ENCODE data around the gene GYG2. TPM values are rescaled to one million over a fixed set of nuclear protein-coding genes. Genes with fewer than 3 reads are reported as not detected.
A peak's percentile ranks its signal among the peaks of the same experiment; 100 is the strongest.

Gene GYG2
- total and polyA plus RNA-seq, 2 of the 8 experiments (the other 6 are each of a cell fraction or from before 2014, with no cell fraction given), result 52.8 to 65.3 TPM

DNA sequence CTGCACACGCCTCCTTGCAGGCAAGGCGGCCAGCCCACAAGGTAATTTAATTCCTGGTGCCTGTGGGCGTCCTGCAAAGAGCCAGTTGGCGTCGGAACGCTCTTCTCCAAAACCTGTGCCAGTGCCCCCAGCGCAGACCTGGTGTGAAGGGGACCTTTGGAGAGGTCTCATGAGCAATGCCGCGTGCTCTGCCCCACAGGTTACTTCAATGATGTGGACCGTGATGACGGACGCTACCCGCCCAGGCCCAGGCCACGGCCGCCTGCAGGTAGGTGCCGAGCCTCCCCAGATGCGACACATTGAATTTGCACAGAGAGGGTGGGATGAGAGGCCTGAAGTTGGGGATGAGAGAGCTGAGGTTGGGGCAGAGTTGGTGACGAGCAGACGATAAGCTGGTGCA, 34.4 kb upstream of the GYG2 start:
- H3K4ac ChIP-seq (replicated peaks; ENCODE audit: insufficient read length, low read depth, low read length), result no peak overlapping the region
- peak overlapping the region; percentile 22 for H2BK120ac ChIP-seq (replicated peaks; ENCODE audit: low read depth, low read length)
- H2AK5ac ChIP-seq (ENCODE audit: low read depth, low read length), result no peak overlapping the region
- no peak overlapping the region for H3K56ac ChIP-seq (replicated peaks; ENCODE audit: insufficient read length, low read depth, low read length)
- H3K23ac ChIP-seq (ENCODE audit: insufficient read length), result no peak overlapping the region
- H2AFZ ChIP-seq (ENCODE audit: low read length), result no peak overlapping the region
- ChIA-PET POLR2A (ENCODE audit: partially characterized antibody) (no interaction called here), CTCF (ENCODE audit: partially characterized antibody) (no interaction called here)
- H3K23me2 ChIP-seq (ENCODE audit: low read depth, low read length), result no peaks in the 10 kb centered on the region
- H2BK15ac ChIP-seq (ENCODE audit: low read length), result no peak overlapping the region
- H2BK20ac ChIP-seq (ENCODE audit: low read length), result peak overlapping the region; percentile 48; the same call in 1 of the 2 replicates
- H3K9me3 ChIP-seq (ENCODE audit: insufficient read depth in 2 of 2, low read depth in 1 of 2, low read length in 1 of 2), result no peaks in the 10 kb centered on the region
- H2BK5ac ChIP-seq (ENCODE audit: low read depth, low read length), result no peak overlapping the region; the same call in 1 of the 2 replicates
- FAIRE-seq, result no peak
- H3K14ac ChIP-seq (ENCODE audit: insufficient read length), result no peak overlapping the region
- no peak overlapping the region for H4K5ac ChIP-seq (ENCODE audit: insufficient read length, low read depth, low read length)
- no peaks in the 10 kb centered on the region for H3K79me2 ChIP-seq (ENCODE audit: control insufficient read depth in 1 of 2, insufficient read depth in 2 of 2, low read length in 2 of 2)
- no peaks in the 10 kb centered on the region for H3K27me3 ChIP-seq (replicated peaks in 1 of 4; ENCODE audit: control insufficient read depth in 3 of 4, extremely low read depth in 1 of 4, insufficient read depth in 3 of 4, low read length in 3 of 4)
- no peaks in the 10 kb centered on the region for H3K36me3 ChIP-seq (ENCODE audit: control insufficient read depth in 2 of 4, insufficient read depth in 4 of 4, low read length in 3 of 4)
- TF ChIP-seq CTCF (IDR thresholded peaks at IDR 0.05; ENCODE audit: control extremely low read depth in 1 of 3, insufficient read depth in 1 of 3, low read depth in 1 of 3, low read length in 3 of 3), result no peak
- TF ChIP-seq CHD1 (IDR thresholded peaks at IDR 0.05; ENCODE audit: low read depth, low read length), result no peak
- no peak for TF ChIP-seq CEBPB (IDR thresholded peaks at IDR 0.05; ENCODE audit: low read depth, low read length)
- no peak for TF ChIP-seq BRCA1 (IDR thresholded peaks at IDR 0.05; ENCODE audit: low read depth, low read length)
- no peak for TF ChIP-seq SP1 (IDR thresholded peaks at IDR 0.05; ENCODE audit: low read depth, low read length)
- TF ChIP-seq BACH1 (IDR thresholded peaks at IDR 0.05; ENCODE audit: low read length), result no peak
- no peak for TF ChIP-seq SIX5 (IDR thresholded peaks at IDR 0.05; ENCODE audit: low read depth, low read length)
- no peak overlapping the region for H3K4me3 ChIP-seq (ENCODE audit: extremely low read depth in 1 of 4, insufficient read depth in 2 of 4, low read depth in 3 of 4, low read length in 4 of 4)
- H2BK12ac ChIP-seq (ENCODE audit: low read depth, low read length), result 0 out of 2 replicates have a peak overlapping the region, but pooled peaks have one; percentile 39
- WGBS, 2 experiments (ENCODE audit: extremely low coverage in 1 of 2, insufficient coverage in 1 of 2, insufficient read length in 1 of 2, insufficient replicate concordance in 2 of 2, low coverage in 1 of 2, low lambda C conversion rate in 2 of 2, missing lambda C conversion rate in 1 of 2), result 88% methylated on average over 13 of the region's 19 CpGs; no CpG with 5 or more reads in 1 of the 2 experiments
- H3K18ac ChIP-seq (ENCODE audit: extremely low read depth, low read length), result no peak overlapping the region; the same call in 1 of the 2 replicates
- peaks cover 0 to 20% (median 6%) of the 10 kb centered on the region in 4 experiments; a peak in 4 of 7 replicates for H3K4me1 ChIP-seq (replicated peaks in 1 of 4; ENCODE audit: control insufficient read depth in 3 of 4, insufficient read depth in 4 of 4, low read length in 3 of 4)
- H4K20me1 ChIP-seq (replicated peaks in 1 of 2; ENCODE audit: control insufficient read depth in 1 of 2, insufficient read depth in 2 of 2, low read length in 2 of 2), result no peaks in the 10 kb centered on the region
- no peak overlapping the region for H3K27ac ChIP-seq (ENCODE audit: low read depth, low read length)
- H3K4me2 ChIP-seq (ENCODE audit: insufficient read depth in 1 of 2, low read depth in 2 of 2, low read length in 2 of 2), result no peak overlapping the region
- H4K91ac ChIP-seq (replicated peaks; ENCODE audit: insufficient read length, low read length), result peak overlapping the region; percentile 34
- DNase-seq (ENCODE audit: low read depth in 1 of 2, low spot score in 2 of 2), result no peak
- no peak overlapping the region for H4K8ac ChIP-seq (ENCODE audit: extremely low read depth, insufficient read depth, low read length)
- no peaks in the 10 kb centered on the region for H3K79me1 ChIP-seq (ENCODE audit: low read depth, low read length)
- no peak overlapping the region for H3K9ac ChIP-seq (replicated peaks in 1 of 4; ENCODE audit: extremely low read depth in 1 of 4, low read depth in 3 of 4, low read length in 3 of 4)
